Endothelial cell of umbilical vein (primary cell): ENCODE results near the gene CCDC60. TPM values are rescaled to one million over a fixed set of nuclear protein-coding genes. Genes with fewer than 3 reads are reported as not detected.

ENCODE experiments used
- BruUV-seq: library from RNA; stranded (reverse); fragments of 400-500 nt; replicated peaks from 2 replicates; lab custom pipeline; 2021; lab: Mats Ljungman, UMichigan
- CTCF ChIA-PET: fragments of 300-600, 350-600 bp; sonication (Branson Sonifier 250); formaldehyde crosslinking; loops from one replicate; lab custom pipeline; 2021; ENCODE audit warnings: antibody characterized with exemption, inconsistent platforms; lab: Charles Lee
- POLR2A ChIA-PET: fragments of 300-600, 350-600 bp; sonication (Branson Sonifier 250); formaldehyde crosslinking; loops from one replicate; lab custom pipeline; 2021; ENCODE audit warnings: antibody characterized with exemption, inconsistent platforms; lab: Charles Lee
- DNase-seq: peaks from one replicate; pipeline ENCODE4 v3.0.0-alpha.2; 2011; ENCODE audit warnings: low read depth, low spot score
- FAIRE-seq: peaks from 2 replicates; lab custom pipeline; 2011; peaks lifted over from hg19 to GRCh38; lab: Jason Lieb, UNC
- H2AFZ ChIP-seq: 2 replicates; pipeline ENCODE4 v1.6.0; 2012; ENCODE audit warnings: low read depth, low read length, control low read depth, inconsistent platforms
- H3K27ac ChIP-seq: 2 replicates; pipeline ENCODE4 v1.5.1; 2011; ENCODE audit warnings: low read depth, mild to moderate bottlenecking, control low read depth, low read length, moderate library complexity; ENCODE audit not compliant: insufficient read depth
- H3K27me3 ChIP-seq, 2 experiments: 2 replicates each; pipeline versions ENCODE4 v1.6.0 to v1.6.1; 2011; ENCODE audit warnings: low read length in 2 of 2, mixed read lengths in 1 of 2; ENCODE audit not compliant: control insufficient read depth in 2 of 2, insufficient read depth in 2 of 2
- H3K36me3 ChIP-seq, 2 experiments: 2 replicates in 1 of 2; 3 replicates in 1 of 2; pipeline ENCODE4 v1.5.1; 2011; ENCODE audit warnings: low read length in 2 of 2, mild to moderate bottlenecking in 1 of 2, moderate library complexity in 1 of 2; ENCODE audit not compliant: control insufficient read depth in 2 of 2, insufficient read depth in 2 of 2; ENCODE audit errors: extremely low read depth in 1 of 2
- H3K4me1 ChIP-seq: 3 replicates; pipeline ENCODE4 v1.5.1; 2011; ENCODE audit warnings: mild to moderate bottlenecking, low read length; ENCODE audit not compliant: control insufficient read depth, insufficient read depth; ENCODE audit errors: extremely low read depth
- H3K4me2 ChIP-seq: 2 replicates; pipeline ENCODE4 v1.6.1; 2011; ENCODE audit warnings: low read length, control low read depth, mixed read lengths; ENCODE audit not compliant: insufficient read depth
- H3K4me3 ChIP-seq, 3 experiments: fragments of 200-600 bp in 1 of 3; sonication (generic), shearing (Covaris generic) in 1 of 3; replicated peaks in 1 of 3; 2 replicates each; pipeline ENCODE4 v1.5.1; 2011 to 2016; ENCODE audit warnings: control low read depth in 3 of 3, low read length in 3 of 3, mild to moderate bottlenecking in 2 of 3, inconsistent platforms in 1 of 3, low read depth in 1 of 3, moderate library complexity in 1 of 3; ENCODE audit not compliant: insufficient read depth in 1 of 3
- H3K79me2 ChIP-seq: 2 replicates; pipeline ENCODE4 v1.6.0; 2012; ENCODE audit warnings: low read length, inconsistent platforms; ENCODE audit not compliant: control insufficient read depth, insufficient read depth
- H3K9ac ChIP-seq: replicated peaks from 2 replicates; pipeline ENCODE3; 2011; ENCODE audit warnings: low read length, control low read depth; ENCODE audit not compliant: insufficient read depth; ENCODE audit errors: extremely low read depth
- H3K9me1 ChIP-seq: replicated peaks from 3 replicates; pipeline ENCODE4 v1.6.0; 2011; ENCODE audit warnings: mild to moderate bottlenecking, low read length; ENCODE audit not compliant: control insufficient read depth, insufficient read depth; ENCODE audit errors: extremely low read depth
- H3K9me3 ChIP-seq: replicated peaks from 2 replicates; pipeline ENCODE4 v1.5.1; 2012; ENCODE audit warnings: low read length, inconsistent platforms; ENCODE audit not compliant: control insufficient read depth, insufficient read depth
- H4K20me1 ChIP-seq: replicated peaks from 2 replicates; pipeline ENCODE3; 2011; ENCODE audit warnings: mild to moderate bottlenecking, low read length; ENCODE audit not compliant: control insufficient read depth, insufficient read depth; ENCODE audit errors: extremely low read depth
- CTCF ChIP-seq, 2 donors: IDR thresholded peaks; 1 replicate in 1 of 2; 2 replicates in 1 of 2; pipeline ENCODE4 v1.5.1; 2011; ENCODE audit warnings: low read length in 2 of 2, mild to moderate bottlenecking in 2 of 2, moderate library complexity in 2 of 2, control low read depth in 1 of 2, inconsistent platforms in 1 of 2, low read depth in 1 of 2; ENCODE audit not compliant: insufficient read depth in 1 of 2; ENCODE audit errors: extremely low read depth in 1 of 2
- EZH2 ChIP-seq: IDR thresholded peaks from 2 replicates; pipeline ENCODE4 v1.6.1; 2012; ENCODE audit warnings: borderline replicate concordance, low read depth, mild to moderate bottlenecking, moderate library complexity, low read length, inconsistent platforms; ENCODE audit not compliant: severe bottlenecking
- FOS ChIP-seq: IDR thresholded peaks from 2 replicates; pipeline ENCODE4 v1.6.1; 2011; ENCODE audit warnings: mild to moderate bottlenecking, low read length, moderate library complexity, borderline replicate concordance; ENCODE audit not compliant: insufficient read depth
- GATA2 ChIP-seq: IDR thresholded peaks from 2 replicates; pipeline ENCODE4 v1.7.0; 2011; ENCODE audit warnings: low read depth, mild to moderate bottlenecking, moderate library complexity, mixed read lengths, low read length; ENCODE audit not compliant: insufficient read length, insufficient read depth
- JUN ChIP-seq: IDR thresholded peaks from 2 replicates; pipeline ENCODE4 v1.6.1; 2011; ENCODE audit warnings: borderline replicate concordance, low read depth; ENCODE audit not compliant: insufficient read length, insufficient read depth
- MAX ChIP-seq: IDR thresholded peaks from 2 replicates; pipeline ENCODE4 v1.6.1; 2011; ENCODE audit not compliant: insufficient read depth, insufficient read length
- MYC ChIP-seq: IDR thresholded peaks from one replicate; pipeline ENCODE4 v1.6.1; 2011; ENCODE audit warnings: mild to moderate bottlenecking, low read depth, low read length
- POLR2A ChIP-seq: IDR thresholded peaks from 2 replicates; pipeline ENCODE4 v1.6.1; 2012; ENCODE audit warnings: low read depth, mild to moderate bottlenecking, control low read depth, low read length
- POLR2AphosphoS5 ChIP-seq: IDR thresholded peaks from 2 replicates; pipeline ENCODE4 v1.6.1; 2012; ENCODE audit warnings: low read depth, mild to moderate bottlenecking, control low read depth, low read length, moderate library complexity; ENCODE audit not compliant: insufficient read depth
- dilution Hi-C: fragments of 300-500 bp; cut with MboI; formaldehyde crosslinking; loops from one replicate; pipeline ENCODE4 v1.15.0; 2019; ENCODE audit warnings: low sequenced_read_pairs; ENCODE audit not compliant: extremely low pct_ligation_motif_present
- intact Hi-C: fragments of 100-400 bp; cut with micrococcal nuclease; formaldehyde crosslinking; loops from one replicate; pipeline ENCODE4 v1.10.0; 2022
- polyA plus RNA-seq, 4 experiments: library from polyadenylated mRNA; depleted of rRNA in 3 of 4; stranded (reverse) in 3 of 4; unstranded in 1 of 4; fragments of >200 nt; gene quantifications; 2 replicates each; pipeline versions ENCODE4 v1.2.1 to v1.2.3, GENCODE V29; 2011 to 2012; ENCODE audit warnings: missing spikeins in 1 of 4
- total RNA-seq: library from RNA; stranded (reverse); gene quantifications from 2 replicates; pipeline ENCODE4 v1.2.3, GENCODE V29; 2021

CCDC60 gene
- total and polyA plus RNA-seq, 2 donors (not counting 3 experiments of a cell fraction or from before 2014, with no cell fraction given), result not detected

DNA sequence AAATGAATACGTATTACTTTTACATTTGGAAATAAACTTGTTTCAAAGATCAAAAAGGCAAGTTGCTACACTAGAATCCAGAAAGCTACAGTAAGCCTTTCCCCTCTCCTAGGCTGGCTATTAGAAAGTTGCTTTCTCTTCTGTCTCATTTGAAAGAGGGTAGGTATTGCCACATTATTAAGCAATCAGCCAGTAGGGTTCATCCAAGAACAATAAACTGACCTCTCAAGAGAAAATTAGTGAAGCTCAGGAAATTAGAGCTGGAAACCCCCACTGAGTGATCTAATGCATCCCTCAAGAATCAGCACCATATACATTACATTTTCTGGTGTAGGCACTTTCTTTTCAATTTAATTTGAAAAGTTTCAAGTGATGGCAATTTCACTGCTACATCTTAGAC lies 254.6 kb downstream of the CCDC60 start:
- Histone ChIP-seq H3K27me3 (peaks cover 13 to 19% of the 10 kb centered on the region in 2 experiments), H3K9me3 (no peaks in the 10 kb centered on the region), H3K27ac (no peak overlapping the region), H3K79me2 (no peaks in the 10 kb centered on the region), H4K20me1 (no peaks in the 10 kb centered on the region), H3K4me1 (peaks cover 2% of the 10 kb centered on the region), H3K9ac (no peak overlapping the region), H3K36me3 (no peaks in the 10 kb centered on the region), H3K4me3 (no peak overlapping the region), H3K9me1 (no peaks in the 10 kb centered on the region), H3K4me2 (no peak overlapping the region), H2AFZ (no peak overlapping the region)
- intact Hi-C loops, result no loop called here
- CTCF ChIA-PET, result interaction anchor here (0.7 to 1.4 kb wide), 4 partner anchors 11 to 191 kb away, joined by 3 to 7 read pairs (median 4); no protein-coding TSS in a partner anchor
- DNase-seq, result no peak
- no TSS peak for BruUV-seq
- dilution Hi-C loops, result no loop called here
- FAIRE-seq, result no peak
- POLR2A ChIA-PET, result no interaction called here
- TF ChIP-seq CTCF (IDR thresholded peaks at IDR 0.05; ENCODE audit: extremely low read depth in 1 of 2, insufficient read depth in 1 of 2, low read depth in 1 of 2, low read length in 2 of 2) (no peak), EZH2 (no peak), GATA2 (no peak), MYC (no peak), FOS (no peak), POLR2AphosphoS5 (no peak), POLR2A (no peak), JUN (no peak), MAX (no peak)
